Measurements from ENCODE around the gene ACAP1.

- no peak for TF ChIP-seq EP300 (IDR thresholded peaks at IDR 0.05; ENCODE audit: borderline replicate concordance)
- no peak for TF ChIP-seq EGR1 (IDR thresholded peaks at IDR 0.05)
- no peak for TF ChIP-seq TAF1 (IDR thresholded peaks at IDR 0.05; ENCODE audit: low read depth)
- no peak for TF ChIP-seq FOXM1 (IDR thresholded peaks at IDR 0.05; ENCODE audit: borderline replicate concordance, low read depth)
- no peak for TF ChIP-seq RAD21 (IDR thresholded peaks at IDR 0.05; ENCODE audit: low read depth)
- no peak for TF ChIP-seq REST (IDR thresholded peaks at IDR 0.05; ENCODE audit: low read depth)
- TF ChIP-seq ZBTB7A (IDR thresholded peaks at IDR 0.05; ENCODE audit: low read depth): no peak
- TF ChIP-seq TCF12 (IDR thresholded peaks at IDR 0.05; ENCODE audit: low read depth): no peak
- TF ChIP-seq YY1 (IDR thresholded peaks at IDR 0.05; ENCODE audit: low read depth): no peak
- no peak for TF ChIP-seq CEBPB (IDR thresholded peaks at IDR 0.05)
- no peak for TF ChIP-seq CREB1 (IDR thresholded peaks at IDR 0.05; ENCODE audit: low read depth)
- TF ChIP-seq MAX (IDR thresholded peaks at IDR 0.05): no peak
Measured at GRCh38 chr17:7370853-7371252, 34.5 kb downstream of the ACAP1 start.
